Measurements from ENCODE around the gene NAGK. TPM values are rescaled to one million over a fixed set of nuclear protein-coding genes. Genes with fewer than 3 reads are reported as not detected.
A peak's percentile ranks its signal among the peaks of the same experiment; 100 is the strongest.

The NAGK gene
- total and polyA plus RNA-seq, 2 donors (not counting 3 experiments of a cell fraction or from before 2014, with no cell fraction given) = 130 to 184 TPM

- Histone ChIP-seq H4K20me1 (replicated peaks; ENCODE audit: control insufficient read depth, extremely low read depth, insufficient read depth, low read length) (no peaks in the 10 kb centered on the region), H3K36me3 (ENCODE audit: control insufficient read depth in 2 of 2, extremely low read depth in 1 of 2, insufficient read depth in 2 of 2, low read length in 2 of 2) (peaks cover 5 to 30% of the 10 kb centered on the region in 2 experiments)
- no TSS peak for BruUV-seq (replicated peaks)
Measured at GRCh38 chr2:71072492-71072891, 4.0 kb downstream of the NAGK start.

GRCh38 chr2:71073475-71073874 lies 5.0 kb downstream of the NAGK start:
- Histone ChIP-seq H3K27me3 (ENCODE audit: control insufficient read depth in 2 of 2, insufficient read depth in 2 of 2, low read length in 2 of 2) (no peaks in the 10 kb centered on the region), H3K79me2 (ENCODE audit: control insufficient read depth, insufficient read depth, low read length) (peaks cover 27% of the 10 kb centered on the region), H3K9ac (replicated peaks; ENCODE audit: extremely low read depth, insufficient read depth, low read length) (no peak overlapping the region), H2AFZ (ENCODE audit: low read depth, low read length) (no peak overlapping the region), H3K4me3 (replicated peaks in 1 of 3; ENCODE audit: insufficient read depth in 1 of 3, low read depth in 1 of 3, low read length in 3 of 3) (no peak overlapping the region), H4K20me1 (replicated peaks; ENCODE audit: control insufficient read depth, extremely low read depth, insufficient read depth, low read length) (no peaks in the 10 kb centered on the region), H3K4me1 (ENCODE audit: control insufficient read depth, extremely low read depth, insufficient read depth, low read length) (peaks cover 22% of the 10 kb centered on the region), H3K9me1 (replicated peaks; ENCODE audit: control insufficient read depth, extremely low read depth, insufficient read depth, low read length) (no peaks in the 10 kb centered on the region), H3K9me3 (replicated peaks; ENCODE audit: control insufficient read depth, insufficient read depth, low read length) (no peaks in the 10 kb centered on the region), H3K36me3 (ENCODE audit: control insufficient read depth in 2 of 2, extremely low read depth in 1 of 2, insufficient read depth in 2 of 2, low read length in 2 of 2) (peaks cover 5 to 36% of the 10 kb centered on the region in 2 experiments), H3K4me2 (ENCODE audit: insufficient read depth, low read length) (no peak overlapping the region), H3K27ac (ENCODE audit: insufficient read depth, low read depth, low read length) (no peak overlapping the region)
- CTCF ChIA-PET = no interaction called here
- dilution Hi-C loops (cut with MboI; ENCODE audit: extremely low pct_ligation_motif_present, low sequenced_read_pairs) (no loop called here), intact Hi-C loops (cut with micrococcal nuclease) (no loop called here)
- no peak for TF ChIP-seq FOS (IDR thresholded peaks at IDR 0.05; ENCODE audit: borderline replicate concordance, insufficient read depth, low read length)
- no peak for TF ChIP-seq CTCF (IDR thresholded peaks at IDR 0.05; ENCODE audit: extremely low read depth in 1 of 2, insufficient read depth in 1 of 2, low read depth in 1 of 2, low read length in 2 of 2)
- TF ChIP-seq MYC (IDR thresholded peaks at IDR 0.05; ENCODE audit: low read depth, low read length) = no peak
- no peak for TF ChIP-seq EZH2 (IDR thresholded peaks at IDR 0.05; ENCODE audit: borderline replicate concordance, low read depth, low read length, severe bottlenecking)
- TF ChIP-seq POLR2AphosphoS5 (IDR thresholded peaks at IDR 0.05; ENCODE audit: insufficient read depth, low read depth, low read length) = no peak
- no peak for TF ChIP-seq POLR2A (IDR thresholded peaks at IDR 0.05; ENCODE audit: low read depth, low read length)
- TF ChIP-seq MAX (IDR thresholded peaks at IDR 0.05; ENCODE audit: insufficient read depth, insufficient read length) = no peak
- no peak for TF ChIP-seq JUN (IDR thresholded peaks at IDR 0.05; ENCODE audit: borderline replicate concordance, insufficient read depth, insufficient read length, low read depth)
- DNase-seq (ENCODE audit: low read depth, low spot score) (no peak), FAIRE-seq (no peak)
- POLR2A ChIA-PET = no interaction called here
- no TSS peak for BruUV-seq (replicated peaks)

More at GRCh38 chr2:71072492-71072891, 4.0 kb downstream of the NAGK start:
- H3K4me3 ChIP-seq (replicated peaks in 1 of 3; ENCODE audit: insufficient read depth in 1 of 3, low read depth in 1 of 3, low read length in 3 of 3) = no peak overlapping the region
- no peak for TF ChIP-seq MYC (IDR thresholded peaks at IDR 0.05; ENCODE audit: low read depth, low read length)
- peak; percentile 19 for TF ChIP-seq POLR2A (IDR thresholded peaks at IDR 0.05; ENCODE audit: low read depth, low read length)
- ChIA-PET CTCF (interaction anchor here (1.4 kb wide), 1 partner anchor 28 kb away, joined by 3 read pairs; no protein-coding TSS in a partner anchor), POLR2A (no interaction called here)
- no peaks in the 10 kb centered on the region for H3K9me3 ChIP-seq (replicated peaks; ENCODE audit: control insufficient read depth, insufficient read depth, low read length)
- intact Hi-C loops (cut with micrococcal nuclease) = no loop called here
- no peak overlapping the region for H3K9ac ChIP-seq (replicated peaks; ENCODE audit: extremely low read depth, insufficient read depth, low read length)
- peaks cover 27% of the 10 kb centered on the region for H3K79me2 ChIP-seq (ENCODE audit: control insufficient read depth, insufficient read depth, low read length)
- DNase-seq (ENCODE audit: low read depth, low spot score) (no peak), FAIRE-seq (no peak)
- no peaks in the 10 kb centered on the region for H3K27me3 ChIP-seq (ENCODE audit: control insufficient read depth in 2 of 2, insufficient read depth in 2 of 2, low read length in 2 of 2)
- peaks cover 26% of the 10 kb centered on the region for H3K4me1 ChIP-seq (ENCODE audit: control insufficient read depth, extremely low read depth, insufficient read depth, low read length)
- no peak overlapping the region for H2AFZ ChIP-seq (ENCODE audit: low read depth, low read length)
- dilution Hi-C loops (cut with MboI; ENCODE audit: extremely low pct_ligation_motif_present, low sequenced_read_pairs) = no loop called here
- H3K4me2 ChIP-seq (ENCODE audit: insufficient read depth, low read length) = no peak overlapping the region
- no peaks in the 10 kb centered on the region for H3K9me1 ChIP-seq (replicated peaks; ENCODE audit: control insufficient read depth, extremely low read depth, insufficient read depth, low read length)
- no peak overlapping the region for H3K27ac ChIP-seq (ENCODE audit: insufficient read depth, low read depth, low read length)
